HepG2 (cell line): ENCODE data around the gene MTF2. TPM values are rescaled to one million over a fixed set of nuclear protein-coding genes. Genes with fewer than 3 reads are reported as not detected.

Experiments
- ATAD3A ChIP-seq: sonication (generic); formaldehyde crosslinking; IDR thresholded peaks from 2 replicates; pipeline ENCODE4 v1.4.0; 2020; ENCODE audit warnings: missing genetic modification reagents
- ATRX ChIP-seq: sonication (generic); formaldehyde crosslinking; IDR thresholded peaks from 2 replicates; pipeline ENCODE4 v1.4.0; 2020; ENCODE audit warnings: missing genetic modification reagents, borderline replicate concordance
- EEA1 ChIP-seq: sonication (generic); formaldehyde crosslinking; IDR thresholded peaks from 2 replicates; pipeline ENCODE4 v1.5.1; 2020; ENCODE audit warnings: mild to moderate bottlenecking, missing genetic modification reagents, borderline replicate concordance
- EED ChIP-seq: sonication (generic); formaldehyde crosslinking; IDR thresholded peaks from 2 replicates; pipeline ENCODE4 v1.5.0; 2020; ENCODE audit warnings: mild to moderate bottlenecking, missing genetic modification reagents
- EHMT2 ChIP-seq: fragments of 200-600 bp; sonication (generic); IDR thresholded peaks from 2 replicates; pipeline ENCODE4 v1.7.0; 2017; ENCODE audit warnings: antibody characterized with exemption, low read depth, low read length, borderline replicate concordance
- EP300 ChIP-seq, 3 experiments: sonication (generic) in 1 of 3; formaldehyde crosslinking in 1 of 3; IDR thresholded peaks; 2 replicates each; pipeline versions ENCODE4 v1.5.1 to v1.6.1; 2011 to 2020; ENCODE audit warnings: low read depth in 2 of 3, low read length in 2 of 3, borderline replicate concordance in 1 of 3, improper control_type of control experiment in 1 of 3, mild to moderate bottlenecking in 1 of 3, missing genetic modification reagents in 1 of 3, moderate library complexity in 1 of 3
- GPN1 ChIP-seq: sonication (generic); formaldehyde crosslinking; IDR thresholded peaks from 2 replicates; pipeline ENCODE4 v1.5.1; 2020; ENCODE audit warnings: missing genetic modification reagents, borderline replicate concordance
- HOXD1 ChIP-seq: sonication (generic); formaldehyde crosslinking; IDR thresholded peaks from 2 replicates; pipeline ENCODE4 v1.5.0; 2020; ENCODE audit warnings: missing genetic modification reagents
- KDM3A ChIP-seq: IDR thresholded peaks from 2 replicates; pipeline ENCODE4 v1.6.1; 2018; ENCODE audit warnings: low read depth, missing compliant biosample characterization
- MEIS1 ChIP-seq: sonication (generic); formaldehyde crosslinking; IDR thresholded peaks from 2 replicates; pipeline ENCODE4 v1.9.0; 2021; ENCODE audit warnings: mild to moderate bottlenecking, missing genetic modification reagents, moderate library complexity, borderline replicate concordance
- MIXL1 ChIP-seq: IDR thresholded peaks from 2 replicates; pipeline ENCODE4 v1.6.1; 2016
- MTF1 ChIP-seq: sonication (generic); formaldehyde crosslinking; IDR thresholded peaks from 2 replicates; pipeline ENCODE4 v1.5.0; 2020; ENCODE audit warnings: missing genetic modification reagents
- NFATC3 ChIP-seq: sonication (generic); formaldehyde crosslinking; IDR thresholded peaks from 2 replicates; pipeline ENCODE4 v1.5.1; 2020; ENCODE audit warnings: mild to moderate bottlenecking, missing genetic modification reagents
- SAP130 ChIP-seq: IDR thresholded peaks from 2 replicates; pipeline ENCODE4 v1.6.1; 2016; ENCODE audit warnings: low read depth
- SMAD9 ChIP-seq: sonication (generic); formaldehyde crosslinking; IDR thresholded peaks from 2 replicates; pipeline ENCODE4 v1.5.1; 2020; ENCODE audit warnings: mild to moderate bottlenecking, missing genetic modification reagents
- SNRNP70 ChIP-seq: fragments of 200-400 bp; formaldehyde crosslinking; IDR thresholded peaks from 2 replicates; pipeline ENCODE4 v1.6.1; 2017; ENCODE audit warnings: mild to moderate bottlenecking, low read depth, low read length, moderate library complexity
- SP140L ChIP-seq: sonication (generic); formaldehyde crosslinking; IDR thresholded peaks from 2 replicates; pipeline ENCODE4 v1.4.0; 2020; ENCODE audit warnings: missing genetic modification reagents, borderline replicate concordance
- TEAD3 ChIP-seq: optimal IDR thresholded peaks from 2 replicates; pipeline ENCODE3; 2016; ENCODE audit warnings: borderline replicate concordance
- U2AF2 ChIP-seq: fragments of 200-400 bp; formaldehyde crosslinking; IDR thresholded peaks from 2 replicates; pipeline ENCODE4 v1.6.1; 2017; ENCODE audit warnings: low read depth, mild to moderate bottlenecking, low read length
- ZBTB42 ChIP-seq: sonication (generic); formaldehyde crosslinking; IDR thresholded peaks from 2 replicates; pipeline ENCODE4 v1.5.0; 2020; ENCODE audit warnings: mild to moderate bottlenecking, missing genetic modification reagents
- ZNF136 ChIP-seq: sonication (generic); formaldehyde crosslinking; IDR thresholded peaks from 2 replicates; pipeline ENCODE4 v1.8.1; 2022; ENCODE audit warnings: low read depth, mild to moderate bottlenecking, moderate library complexity, missing genetic modification reagents
- ZNF335 ChIP-seq: sonication (generic); formaldehyde crosslinking; IDR thresholded peaks from 2 replicates; pipeline ENCODE4 v1.4.0; 2020; ENCODE audit warnings: missing genetic modification reagents
- ZNF598 ChIP-seq: sonication (generic); formaldehyde crosslinking; IDR thresholded peaks from 2 replicates; pipeline ENCODE4 v1.5.1; 2020; ENCODE audit warnings: mild to moderate bottlenecking, missing genetic modification reagents, borderline replicate concordance
- ZNF790 ChIP-seq: sonication (generic); formaldehyde crosslinking; IDR thresholded peaks from 2 replicates; pipeline ENCODE4 v1.8.0; 2022; ENCODE audit warnings: missing genetic modification reagents, mild to moderate bottlenecking, borderline replicate concordance
- ZNF841 ChIP-seq: sonication (generic); formaldehyde crosslinking; IDR thresholded peaks from 2 replicates; pipeline ENCODE4 v1.8.1; 2023; ENCODE audit warnings: missing genetic modification reagents, borderline replicate concordance
- polyA plus RNA-seq, 8 experiments: library from polyadenylated mRNA; depleted of rRNA in 3 of 8; stranded (reverse) in 7 of 8; unstranded in 1 of 8; fragments of >200 nt; fragmentation: Illumina TruSeq in 4 of 8; extraction: Trizol in 4 of 8; gene quantifications; 2 replicates each; pipeline versions ENCODE4 v1.2.1 to v1.2.3, GENCODE V29; 2011 to 2016; ENCODE audit warnings: low read depth in 4 of 8, missing spikeins in 1 of 8, mixed read lengths in 1 of 8; ENCODE audit not compliant: insufficient read depth in 1 of 8
- total RNA-seq, 5 experiments: library from RNA; depleted of rRNA; stranded (reverse); fragments of >200 nt; fragmentation: Illumina TruSeq; extraction: Trizol; gene quantifications; 2 replicates each; pipeline ENCODE4 v1.2.3, GENCODE V29; 2016; ENCODE audit warnings: low read depth in 1 of 5
- TF ChIP-seq, protein P1 (sequence below): sonication (generic); formaldehyde crosslinking; conservative IDR thresholded peaks from 2 replicates; pipeline ENCODE4 v1.8.0; 2022; ENCODE audit warnings: mild to moderate bottlenecking, moderate library complexity, missing genetic modification reagents
- TF ChIP-seq, protein P2 (sequence below): sonication (generic); formaldehyde crosslinking; IDR thresholded peaks from 2 replicates; pipeline ENCODE4 v1.5.0; 2020; ENCODE audit warnings: mild to moderate bottlenecking, missing genetic modification reagents

Gene MTF2
- total and polyA plus RNA-seq, 2 of the 13 experiments (the other 11 are each of a cell fraction or from before 2014, with no cell fraction given): 48.7 to 53.9 TPM

DNA sequence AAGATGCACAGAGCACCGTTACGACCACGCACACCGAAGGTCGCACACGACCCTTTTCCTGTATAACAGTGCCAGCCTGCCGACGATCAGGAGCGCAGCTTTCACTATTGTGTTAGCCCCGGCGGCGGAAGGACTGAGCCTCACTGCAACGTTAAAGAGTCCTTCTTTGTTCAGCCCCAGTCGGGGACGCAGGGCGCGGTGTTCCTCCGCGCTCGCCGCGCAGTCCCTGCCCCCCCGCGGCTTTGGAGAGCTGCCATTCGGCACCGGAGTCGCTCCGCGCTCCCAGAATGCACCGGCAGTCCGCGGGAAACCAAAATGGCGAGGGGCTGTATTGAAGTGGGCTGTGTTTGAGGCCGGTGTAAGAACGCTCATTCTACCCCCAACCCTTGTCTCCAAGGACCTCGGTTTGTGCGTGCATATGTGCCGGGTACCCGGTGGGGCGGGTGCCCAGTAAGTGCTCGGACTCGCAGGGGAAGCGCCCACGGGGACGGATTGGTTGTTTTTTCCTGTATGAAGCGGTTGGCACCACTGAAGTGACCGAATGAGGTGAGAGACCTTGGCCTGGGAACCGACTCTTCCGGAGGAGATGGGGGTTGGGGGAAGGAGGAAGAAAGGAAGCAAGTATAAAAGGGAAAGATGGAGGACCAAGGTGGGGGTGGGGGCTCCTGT is at the start of gene MTF2 (continued):
- TF ChIP-seq ZNF335 (CRISPR knock-in tag): peak; percentile 77; the same call in 1 of the 2 replicates
- peak; percentile 88 for TF ChIP-seq TEAD3 (CRISPR knock-in tag)
- TF ChIP-seq ZNF841: peak; percentile 88
- peak; percentile 95 for TF ChIP-seq MTF1 (CRISPR knock-in tag)
- peak; percentile 92; the same call in 1 of the 2 replicates for TF ChIP-seq U2AF2
- peak; percentile 98; the same call in 1 of the 2 replicates for TF ChIP-seq MEIS1 (CRISPR knock-in tag)
- TF ChIP-seq SMAD9: 0 out of 2 replicates have a peak, but pooled peaks have one; percentile 17
- TF ChIP-seq KDM3A: peak; percentile 99
- peak; percentile 90; the same call in 1 of the 2 replicates for TF ChIP-seq ZNF598
- peak; percentile 98 for TF ChIP-seq HOXD1 (CRISPR knock-in tag)
- TF ChIP-seq, protein P1, sequence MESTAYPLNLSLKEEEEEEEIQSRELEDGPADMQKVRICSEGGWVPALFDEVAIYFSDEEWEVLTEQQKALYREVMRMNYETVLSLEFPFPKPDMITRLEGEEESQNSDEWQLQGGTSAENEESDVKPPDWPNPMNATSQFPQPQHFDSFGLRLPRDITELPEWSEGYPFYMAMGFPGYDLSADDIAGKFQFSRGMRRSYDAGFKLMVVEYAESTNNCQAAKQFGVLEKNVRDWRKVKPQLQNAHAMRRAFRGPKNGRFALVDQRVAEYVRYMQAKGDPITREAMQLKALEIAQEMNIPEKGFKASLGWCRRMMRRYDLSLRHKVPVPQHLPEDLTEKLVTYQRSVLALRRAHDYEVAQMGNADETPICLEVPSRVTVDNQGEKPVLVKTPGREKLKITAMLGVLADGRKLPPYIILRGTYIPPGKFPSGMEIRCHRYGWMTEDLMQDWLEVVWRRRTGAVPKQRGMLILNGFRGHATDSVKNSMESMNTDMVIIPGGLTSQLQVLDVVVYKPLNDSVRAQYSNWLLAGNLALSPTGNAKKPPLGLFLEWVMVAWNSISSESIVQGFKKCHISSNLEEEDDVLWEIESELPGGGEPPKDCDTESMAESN: peak; percentile 99
- peak; percentile 98 for TF ChIP-seq SAP130 (CRISPR knock-in tag)
- TF ChIP-seq ATRX (CRISPR knock-in tag): no peak
- TF ChIP-seq EEA1 (CRISPR knock-in tag): peak; percentile 94; the same call in 1 of the 2 replicates
- peak; percentile 90; the same call in 1 of the 2 replicates for TF ChIP-seq ZBTB42 (CRISPR knock-in tag)
- no peak for TF ChIP-seq EHMT2
- no peak for TF ChIP-seq SNRNP70
- TF ChIP-seq, protein P2, sequence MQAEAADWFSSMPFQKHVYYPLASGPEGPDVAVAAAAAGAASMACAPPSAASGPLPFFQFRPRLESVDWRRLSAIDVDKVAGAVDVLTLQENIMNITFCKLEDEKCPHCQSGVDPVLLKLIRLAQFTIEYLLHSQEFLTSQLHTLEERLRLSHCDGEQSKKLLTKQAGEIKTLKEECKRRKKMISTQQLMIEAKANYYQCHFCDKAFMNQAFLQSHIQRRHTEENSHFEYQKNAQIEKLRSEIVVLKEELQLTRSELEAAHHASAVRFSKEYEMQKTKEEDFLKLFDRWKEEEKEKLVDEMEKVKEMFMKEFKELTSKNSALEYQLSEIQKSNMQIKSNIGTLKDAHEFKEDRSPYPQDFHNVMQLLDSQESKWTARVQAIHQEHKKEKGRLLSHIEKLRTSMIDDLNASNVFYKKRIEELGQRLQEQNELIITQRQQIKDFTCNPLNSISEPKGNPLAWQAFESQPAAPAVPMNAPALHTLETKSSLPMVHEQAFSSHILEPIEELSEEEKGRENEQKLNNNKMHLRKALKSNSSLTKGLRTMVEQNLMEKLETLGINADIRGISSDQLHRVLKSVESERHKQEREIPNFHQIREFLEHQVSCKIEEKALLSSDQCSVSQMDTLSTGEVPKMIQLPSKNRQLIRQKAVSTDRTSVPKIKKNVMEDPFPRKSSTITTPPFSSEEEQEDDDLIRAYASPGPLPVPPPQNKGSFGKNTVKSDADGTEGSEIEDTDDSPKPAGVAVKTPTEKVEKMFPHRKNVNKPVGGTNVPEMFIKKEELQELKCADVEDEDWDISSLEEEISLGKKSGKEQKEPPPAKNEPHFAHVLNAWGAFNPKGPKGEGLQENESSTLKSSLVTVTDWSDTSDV (CRISPR knock-in tag): peak; percentile 94; the same call in 1 of the 2 replicates
- peak; percentile 99 for TF ChIP-seq EED
- 0 out of 2 replicates have a peak, but pooled peaks have one; percentile 72 for TF ChIP-seq ZNF790 (CRISPR knock-in tag)
- TF ChIP-seq ATAD3A: no peak
- peak; percentile 95; the same call in 1 of the 2 replicates for TF ChIP-seq GPN1
- TF ChIP-seq MIXL1: peak; percentile 95
- TF ChIP-seq EP300 (IDR thresholded peaks at IDR 0.05; ENCODE audit: low read depth in 2 of 2, low read length in 2 of 2): peak; percentile 65 to 79; a peak in 2 of 4 replicates
- TF ChIP-seq EP300 (CRISPR knock-in tag; IDR thresholded peaks at IDR 0.05; ENCODE audit: borderline replicate concordance): peak; percentile 87
- peak; percentile 83; the same call in 1 of the 2 replicates for TF ChIP-seq SP140L (CRISPR knock-in tag)
- TF ChIP-seq NFATC3: no peak
- 0 out of 2 replicates have a peak, but pooled peaks have one; percentile 86 for TF ChIP-seq ZNF136 (CRISPR knock-in tag)
